ENCODE data around the gene NHLRC3. TPM values are rescaled to one million over a fixed set of nuclear protein-coding genes. Genes with fewer than 3 reads are reported as not detected.

NHLRC3 gene
- total and polyA plus RNA-seq, 2 of the 8 experiments (the other 6 are each of a cell fraction or from before 2014, with no cell fraction given) = 13.1 to 16.9 TPM

DNA sequence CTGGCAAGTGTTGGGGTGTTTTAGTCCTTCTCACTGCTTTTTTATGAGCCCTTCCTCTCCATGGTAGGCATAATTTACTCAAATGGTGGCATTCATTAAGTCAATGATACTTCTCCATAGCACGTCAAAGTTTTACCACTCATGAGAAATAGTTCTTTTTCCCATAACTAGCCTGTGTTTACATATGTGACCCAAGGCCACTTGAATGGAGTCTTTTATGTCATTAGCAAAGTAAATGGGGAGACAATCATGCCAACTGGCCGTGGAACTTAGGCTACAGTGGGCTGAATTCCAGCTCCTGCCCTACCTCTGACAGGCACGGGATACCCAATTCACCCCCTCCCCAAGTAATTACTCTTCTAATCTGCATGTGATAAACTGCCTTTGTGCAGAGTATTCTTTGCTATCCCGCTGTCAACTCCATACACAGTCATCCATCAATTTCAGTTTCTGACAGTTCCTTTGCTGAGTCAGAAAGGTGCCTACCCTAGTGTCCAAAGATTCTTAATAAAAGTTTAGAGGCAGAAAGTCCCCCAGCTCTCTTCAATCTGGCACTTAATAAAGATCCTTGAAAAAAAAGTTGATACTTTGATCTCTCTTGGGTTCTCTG is 17.3 kb upstream of the NHLRC3 start:
- POLR2A ChIA-PET (ENCODE audit: partially characterized antibody) = interaction anchor here (1.7 to 8.0 kb wide), 3 partner anchors 8 to 16 kb away, joined by 6 to 73 read pairs (median 29); partner anchors contain the start of genes NHLRC3 and PROSER1
- Histone ChIP-seq H4K5ac (ENCODE audit: insufficient read length, low read depth, low read length) (no peak overlapping the region), H3K36me3 (ENCODE audit: control insufficient read depth in 2 of 4, insufficient read depth in 4 of 4, low read length in 3 of 4) (peaks cover 11 to 86% (median 39%) of the 10 kb centered on the region in 4 experiments), H4K91ac (replicated peaks; ENCODE audit: insufficient read length, low read length) (no peak overlapping the region), H2BK5ac (ENCODE audit: low read depth, low read length) (no peak overlapping the region), H3K9me3 (ENCODE audit: insufficient read depth in 2 of 2, low read depth in 1 of 2, low read length in 1 of 2) (no peaks in the 10 kb centered on the region), H3K27me3 (replicated peaks in 1 of 4; ENCODE audit: control insufficient read depth in 3 of 4, extremely low read depth in 1 of 4, insufficient read depth in 3 of 4, low read length in 3 of 4) (no peaks in the 10 kb centered on the region), H3K18ac (ENCODE audit: extremely low read depth, low read length) (no peak overlapping the region), H3K79me2 (ENCODE audit: control insufficient read depth in 1 of 2, insufficient read depth in 2 of 2, low read length in 2 of 2) (peaks cover 0 to 4% of the 10 kb centered on the region in 2 experiments; a peak in 1 of 4 replicates), H3K4me3 (ENCODE audit: extremely low read depth in 1 of 4, insufficient read depth in 2 of 4, low read depth in 3 of 4, low read length in 4 of 4) (no peak overlapping the region), H3K4me2 (ENCODE audit: insufficient read depth in 1 of 2, low read depth in 2 of 2, low read length in 2 of 2) (no peak overlapping the region), H3K4ac (replicated peaks; ENCODE audit: insufficient read length, low read depth, low read length) (no peak overlapping the region), H3K23me2 (ENCODE audit: low read depth, low read length) (no peaks in the 10 kb centered on the region), H2BK15ac (ENCODE audit: low read length) (no peak overlapping the region), H4K20me1 (replicated peaks in 1 of 2; ENCODE audit: control insufficient read depth in 1 of 2, insufficient read depth in 2 of 2, low read length in 2 of 2) (peaks cover 3 to 7% of the 10 kb centered on the region in 2 experiments), H2AFZ (ENCODE audit: low read length) (no peak overlapping the region), H3K56ac (replicated peaks; ENCODE audit: insufficient read length, low read depth, low read length) (no peak overlapping the region), H3K79me1 (ENCODE audit: low read depth, low read length) (no peaks in the 10 kb centered on the region; the same call in 1 of the 2 replicates), H3K9ac (replicated peaks in 1 of 4; ENCODE audit: extremely low read depth in 1 of 4, low read depth in 3 of 4, low read length in 3 of 4) (no peak overlapping the region), H3K4me1 (replicated peaks in 1 of 4; ENCODE audit: control insufficient read depth in 3 of 4, insufficient read depth in 4 of 4, low read length in 3 of 4) (peaks cover 10 to 22% (median 16%) of the 10 kb centered on the region in 4 experiments; a peak in 5 of 7 replicates), H2BK12ac (ENCODE audit: low read depth, low read length) (no peak overlapping the region), H3K27ac (ENCODE audit: low read depth, low read length) (0 out of 2 replicates have a peak overlapping the region, but pooled peaks have one; percentile 22), H3K23ac (ENCODE audit: insufficient read length) (no peak overlapping the region), H2BK120ac (replicated peaks; ENCODE audit: low read depth, low read length) (no peak overlapping the region), H2AK5ac (ENCODE audit: low read depth, low read length) (no peak overlapping the region), H2BK20ac (ENCODE audit: low read length) (no peak overlapping the region), H3K14ac (ENCODE audit: insufficient read length) (no peak overlapping the region), H4K8ac (ENCODE audit: extremely low read depth, insufficient read depth, low read length) (no peak overlapping the region)
- 85% methylated on average over 4 of the region's 4 CpGs; no CpG with 5 or more reads in 1 of the 2 experiments for WGBS, 2 experiments (ENCODE audit: extremely low coverage in 1 of 2, insufficient coverage in 1 of 2, insufficient read length in 1 of 2, insufficient replicate concordance in 2 of 2, low coverage in 1 of 2, low lambda C conversion rate in 2 of 2, missing lambda C conversion rate in 1 of 2)
- DNase-seq (ENCODE audit: low read depth in 1 of 2, low spot score in 2 of 2) (no peak), FAIRE-seq (no peak)
- CTCF ChIA-PET (ENCODE audit: partially characterized antibody) = interaction anchor here (1.1 to 1.5 kb wide), 2 partner anchors 8 to 592 kb away, joined by 4 to 8 read pairs; no protein-coding TSS in a partner anchor
- TF ChIP-seq EZH2 (IDR thresholded peaks at IDR 0.05; ENCODE audit: low read depth, low read length, severe bottlenecking) = no peak
- TF ChIP-seq EGR1 (IDR thresholded peaks at IDR 0.05; ENCODE audit: borderline replicate concordance, low read depth, low read length) = no peak
- no peak for TF ChIP-seq HDAC6 (IDR thresholded peaks at IDR 0.05; ENCODE audit: low read depth, low read length)
- no peak for TF ChIP-seq POU5F1 (IDR thresholded peaks at IDR 0.05; ENCODE audit: low read depth, low read length)
- no peak for TF ChIP-seq ASH2L (IDR thresholded peaks at IDR 0.05; ENCODE audit: low read length)
- no peak for TF ChIP-seq SP4 (IDR thresholded peaks at IDR 0.05; ENCODE audit: low read length)
